H1 (cell line): Measurements from ENCODE around the gene TEX30. TPM values are rescaled to one million over a fixed set of nuclear protein-coding genes. Genes with fewer than 3 reads are reported as not detected.

Experiments used
- CTCF ChIA-PET: fragments of 300-600 bp; sonication (Branson Sonifier 250); formaldehyde crosslinking; loops from one replicate; lab custom pipeline; 2021; ENCODE audit not compliant: partially characterized antibody; lab: Charles Lee
- POLR2A ChIA-PET: fragments of 300-600 bp; sonication (Branson Sonifier 250); formaldehyde crosslinking; loops from one replicate; lab custom pipeline; 2021; ENCODE audit warnings: inconsistent platforms; ENCODE audit not compliant: partially characterized antibody; lab: Charles Lee
- DNase-seq, 2 experiments: peaks; one replicate each; pipeline versions ENCODE4 v3.0.0 to v3.0.0-alpha.2; 2010 to 2022; ENCODE audit warnings: low spot score in 2 of 2, low read depth in 1 of 2, mixed read lengths in 1 of 2
- FAIRE-seq: peaks from 2 replicates; lab custom pipeline; 2011; peaks lifted over from hg19 to GRCh38; lab: Jason Lieb, UNC
- H2AFZ ChIP-seq: 2 replicates; pipeline ENCODE4 v1.8.1; 2012; ENCODE audit warnings: low read length, inconsistent platforms
- H2AK5ac ChIP-seq: 2 replicates; pipeline ENCODE4 v1.6.1; 2013; ENCODE audit warnings: low read depth, low read length
- H2BK120ac ChIP-seq: replicated peaks from 2 replicates; pipeline ENCODE3; 2013; ENCODE audit warnings: low read depth, low read length, inconsistent platforms
- H2BK12ac ChIP-seq: 2 replicates; pipeline ENCODE4 v1.6.1; 2013; ENCODE audit warnings: low read depth, low read length
- H2BK15ac ChIP-seq: 2 replicates; pipeline ENCODE4 v1.6.1; 2013; ENCODE audit warnings: low read length
- H2BK20ac ChIP-seq: 2 replicates; pipeline ENCODE4 v1.6.1; 2013; ENCODE audit warnings: low read length
- H2BK5ac ChIP-seq: 2 replicates; pipeline ENCODE4 v1.6.1; 2013; ENCODE audit warnings: low read depth, low read length
- H3K14ac ChIP-seq: 2 replicates; pipeline ENCODE4 v1.6.1; 2013; ENCODE audit warnings: inconsistent platforms; ENCODE audit not compliant: insufficient read length
- H3K18ac ChIP-seq: 2 replicates; pipeline ENCODE4 v1.6.1; 2013; ENCODE audit warnings: low read length; ENCODE audit errors: extremely low read depth
- H3K23ac ChIP-seq: 2 replicates; pipeline ENCODE4 v1.6.1; 2013; ENCODE audit warnings: inconsistent platforms; ENCODE audit not compliant: insufficient read length
- H3K23me2 ChIP-seq: 2 replicates; pipeline ENCODE4 v1.6.1; 2013; ENCODE audit warnings: low read depth, low read length
- H3K27ac ChIP-seq: 2 replicates; pipeline ENCODE4 v1.6.1; 2011; ENCODE audit warnings: low read depth, low read length, inconsistent platforms
- H3K27me3 ChIP-seq, 4 experiments: replicated peaks in 1 of 4; 1 replicate in 1 of 4; 2 replicates in 3 of 4; pipeline versions ENCODE4 v1.6.1 to v1.8.1; 2011 to 2013; ENCODE audit warnings: low read length in 3 of 4, mild to moderate bottlenecking in 3 of 4, inconsistent platforms in 2 of 4, mixed read lengths in 2 of 4, moderate library complexity in 1 of 4; ENCODE audit not compliant: control insufficient read depth in 3 of 4, insufficient read depth in 3 of 4; ENCODE audit errors: extremely low read depth in 1 of 4
- H3K36me3 ChIP-seq, 4 experiments: 2 replicates each; pipeline versions ENCODE4 v1.6.1 to v1.8.1; 2011 to 2013; ENCODE audit warnings: mild to moderate bottlenecking in 4 of 4, low read length in 3 of 4, moderate library complexity in 2 of 4, control low read depth in 1 of 4, inconsistent platforms in 1 of 4; ENCODE audit not compliant: insufficient read depth in 4 of 4, control insufficient read depth in 2 of 4
- H3K4ac ChIP-seq: replicated peaks from 2 replicates; pipeline ENCODE3; 2013; ENCODE audit warnings: low read length, low read depth, mixed read lengths, inconsistent platforms; ENCODE audit not compliant: insufficient read length
- H3K4me1 ChIP-seq, 4 experiments: replicated peaks in 1 of 4; 1 replicate in 1 of 4; 2 replicates in 3 of 4; pipeline versions ENCODE4 v1.6.1 to v1.8.1; 2011 to 2013; ENCODE audit warnings: low read length in 3 of 4, inconsistent platforms in 2 of 4, mixed read lengths in 1 of 4; ENCODE audit not compliant: insufficient read depth in 4 of 4, control insufficient read depth in 3 of 4
- H3K4me2 ChIP-seq, 2 experiments: 2 replicates each; pipeline versions ENCODE4 v1.6.1 to v1.8.1; 2011 to 2013; ENCODE audit warnings: low read depth in 2 of 2, low read length in 2 of 2, control low read depth in 1 of 2, inconsistent platforms in 1 of 2, mild to moderate bottlenecking in 1 of 2; ENCODE audit not compliant: insufficient read depth in 1 of 2
- H3K4me3 ChIP-seq, 4 experiments: fragments of 200-600, 300-600 bp in 1 of 4; sonication (generic), shearing (Covaris generic), sonication (Bioruptor Twin) in 1 of 4; 2 replicates each; pipeline versions ENCODE4 v1.5.1 to v1.8.1; 2011 to 2016; ENCODE audit warnings: low read length in 4 of 4, low read depth in 3 of 4, control low read depth in 2 of 4, inconsistent platforms in 2 of 4, mild to moderate bottlenecking in 2 of 4, mixed read lengths in 1 of 4, moderate library complexity in 1 of 4; ENCODE audit not compliant: insufficient read depth in 2 of 4; ENCODE audit errors: extremely low read depth in 1 of 4
- H3K56ac ChIP-seq: replicated peaks from 2 replicates; pipeline ENCODE3; 2013; ENCODE audit warnings: low read depth, mild to moderate bottlenecking, mixed read lengths, low read length, inconsistent platforms; ENCODE audit not compliant: insufficient read length
- H3K79me1 ChIP-seq: 2 replicates; pipeline ENCODE4 v1.6.1; 2013; ENCODE audit warnings: low read depth, low read length, control low read depth
- H3K79me2 ChIP-seq, 2 experiments: 2 replicates each; pipeline versions ENCODE4 v1.6.1 to v1.8.1; 2012 to 2013; ENCODE audit warnings: low read length in 2 of 2, mild to moderate bottlenecking in 2 of 2, inconsistent platforms in 1 of 2; ENCODE audit not compliant: insufficient read depth in 2 of 2, control insufficient read depth in 1 of 2
- H3K9ac ChIP-seq, 4 experiments: replicated peaks in 1 of 4; 1 replicate in 1 of 4; 2 replicates in 3 of 4; pipeline versions ENCODE4 v1.6.1 to v1.8.1; 2011 to 2013; ENCODE audit warnings: low read depth in 3 of 4, low read length in 3 of 4, control low read depth in 2 of 4, mild to moderate bottlenecking in 2 of 4, moderate library complexity in 2 of 4, inconsistent platforms in 1 of 4; ENCODE audit errors: extremely low read depth in 1 of 4
- H3K9me3 ChIP-seq, 2 experiments: 2 replicates each; pipeline versions ENCODE4 v1.6.1 to v1.8.1; 2012 to 2013; ENCODE audit warnings: mild to moderate bottlenecking in 2 of 2, moderate library complexity in 2 of 2, control low read depth in 1 of 2, inconsistent platforms in 1 of 2, low read depth in 1 of 2, low read length in 1 of 2, mixed read lengths in 1 of 2; ENCODE audit not compliant: insufficient read depth in 2 of 2
- H4K20me1 ChIP-seq, 2 experiments: replicated peaks in 1 of 2; 2 replicates each; pipeline versions ENCODE3 to v1.8.1; 2011 to 2013; ENCODE audit warnings: inconsistent platforms in 2 of 2, low read length in 2 of 2, mild to moderate bottlenecking in 1 of 2; ENCODE audit not compliant: insufficient read depth in 2 of 2, control insufficient read depth in 1 of 2
- H4K5ac ChIP-seq: 2 replicates; pipeline ENCODE4 v1.6.1; 2013; ENCODE audit warnings: low read length, low read depth, mixed read lengths, inconsistent platforms; ENCODE audit not compliant: insufficient read length
- H4K8ac ChIP-seq: 2 replicates; pipeline ENCODE4 v1.8.0; 2013; ENCODE audit warnings: mild to moderate bottlenecking, moderate library complexity, low read length, inconsistent platforms; ENCODE audit not compliant: insufficient read depth; ENCODE audit errors: extremely low read depth
- H4K91ac ChIP-seq: replicated peaks from 2 replicates; pipeline ENCODE3; 2013; ENCODE audit warnings: low read length, mixed read lengths, inconsistent platforms; ENCODE audit not compliant: insufficient read length
- CBX5 ChIP-seq: fragments of 300-800, 300-1000 bp; sonication (generic); IDR thresholded peaks from 2 replicates; pipeline ENCODE4 v1.7.1; 2016; ENCODE audit warnings: antibody characterized with exemption, low read length, low read depth
- CBX8 ChIP-seq: fragments of 300-800, 300-1000 bp; sonication (generic); IDR thresholded peaks from 2 replicates; pipeline ENCODE4 v1.7.1; 2016; ENCODE audit warnings: low read depth, low read length, borderline replicate concordance
- CHD1 ChIP-seq: IDR thresholded peaks from 2 replicates; pipeline ENCODE4 v1.6.1; 2012; ENCODE audit warnings: low read depth, low read length, improper control_type of control experiment
- CTBP2 ChIP-seq: IDR thresholded peaks from 2 replicates; pipeline ENCODE4 v1.7.0; 2011; ENCODE audit warnings: borderline replicate concordance, mild to moderate bottlenecking, moderate library complexity, mixed read lengths, low read length; ENCODE audit not compliant: insufficient read depth, insufficient read length
- EGR1 ChIP-seq: IDR thresholded peaks from 2 replicates; pipeline ENCODE4 v1.6.1; 2011; ENCODE audit warnings: low read depth, low read length, borderline replicate concordance
- EP300 ChIP-seq, 2 experiments: IDR thresholded peaks; 1 replicate in 1 of 2; 2 replicates in 1 of 2; pipeline ENCODE4 v1.6.1; 2011 to 2012; ENCODE audit warnings: low read depth in 2 of 2, low read length in 2 of 2, mild to moderate bottlenecking in 2 of 2, borderline replicate concordance in 1 of 2, inconsistent platforms in 1 of 2, moderate library complexity in 1 of 2
- GTF2F1 ChIP-seq: IDR thresholded peaks from 2 replicates; pipeline ENCODE4 v1.6.1; 2012; ENCODE audit warnings: low read depth, low read length, improper control_type of control experiment, borderline replicate concordance
- MAX ChIP-seq: IDR thresholded peaks from 2 replicates; pipeline ENCODE4 v1.6.1; 2012; ENCODE audit warnings: inconsistent platforms
- POLR2A ChIP-seq, 2 experiments: IDR thresholded peaks; 1 replicate in 1 of 2; 2 replicates in 1 of 2; pipeline ENCODE4 v1.6.1; 2011; ENCODE audit warnings: low read depth in 2 of 2, low read length in 2 of 2, mild to moderate bottlenecking in 2 of 2; ENCODE audit errors: control extremely low read depth in 1 of 2
- POLR2AphosphoS5 ChIP-seq: IDR thresholded peaks from 2 replicates; pipeline ENCODE4 v1.6.1; 2011; ENCODE audit warnings: low read depth, low read length
- SAP30 ChIP-seq: fragments of 300-600 bp; sonication (generic); IDR thresholded peaks from 2 replicates; pipeline ENCODE4 v1.7.1; 2012; ENCODE audit warnings: low read length, moderate library complexity, mild to moderate bottlenecking, inconsistent platforms; ENCODE audit not compliant: insufficient read depth, insufficient replicate concordance
- TEAD4 ChIP-seq: IDR thresholded peaks from 2 replicates; pipeline ENCODE4 v1.6.1; 2012; ENCODE audit warnings: low read depth, low read length, inconsistent platforms, mixed read lengths
- WGBS, 2 experiments: shearing (Covaris generic) in 1 of 2; methylation state at CpG; one replicate each; pipeline versions ENCODE4 v1.1.6 to v1.1.7; 2013 to 2015; ENCODE audit warnings: low lambda C conversion rate in 2 of 2, mixed read lengths in 2 of 2, inconsistent platforms in 1 of 2, low coverage in 1 of 2, missing lambda C conversion rate in 1 of 2; ENCODE audit not compliant: insufficient replicate concordance in 2 of 2, insufficient coverage in 1 of 2, insufficient read length in 1 of 2; ENCODE audit errors: extremely low coverage in 1 of 2, missing lambda C conversion rate in 1 of 2; 5-methylcytosine and 5-hydroxymethylcytosine counted together
- polyA plus RNA-seq, 7 experiments: library from polyadenylated mRNA; depleted of rRNA in 3 of 7; stranded (reverse) in 5 of 7; unstranded in 2 of 7; fragments of >200 nt in 5 of 7; fragments of 200-250 nt in 2 of 7; gene quantifications; 1 replicate in 5 of 7; 2 replicates in 1 of 7; 4 replicates in 1 of 7; pipeline versions ENCODE4 v1.2.1 to v1.2.3, GENCODE V29; 2011 to 2013; ENCODE audit warnings: missing spikeins in 2 of 7, mixed read lengths in 2 of 7
- total RNA-seq: library from RNA; stranded (reverse); fragmentation: NEBNext Ultra II Directional; extraction: Animal tissue kit (Norgen Biotek cat#: 25700); gene quantifications from 2 replicates; pipeline ENCODE4 v1.2.1, GENCODE V29; 2021
- TF ChIP-seq, protein P1 (sequence below): IDR thresholded peaks from 2 replicates; pipeline ENCODE4 v1.6.1; 2012; ENCODE audit warnings: low read length, inconsistent platforms

Gene TEX30
- total and polyA plus RNA-seq, 2 of the 8 experiments (the other 6 are each of a cell fraction or from before 2014, with no cell fraction given): 6.5 to 10.3 TPM

- Histone ChIP-seq H2AFZ (no peak overlapping the region), H3K4ac (no peak overlapping the region), H2AK5ac (no peak overlapping the region), H3K79me2 (no peaks in the 10 kb centered on the region), H4K5ac (no peak overlapping the region), H3K4me1 (no peaks in the 10 kb centered on the region), H2BK15ac (no peak overlapping the region), H4K91ac (no peak overlapping the region), H4K20me1 (no peaks in the 10 kb centered on the region), H3K4me3 (no peak overlapping the region), H3K79me1 (no peaks in the 10 kb centered on the region), H3K56ac (no peak overlapping the region), H3K27ac (no peak overlapping the region), H2BK20ac (no peak overlapping the region), H2BK12ac (no peak overlapping the region), H3K9ac (no peak overlapping the region), H3K18ac (no peak overlapping the region), H3K4me2 (no peak overlapping the region), H3K23ac (no peak overlapping the region), H3K9me3 (no peaks in the 10 kb centered on the region), H2BK5ac (no peak overlapping the region), H4K8ac (no peak overlapping the region), H3K36me3 (no peaks in the 10 kb centered on the region), H3K27me3 (no peaks in the 10 kb centered on the region), H2BK120ac (no peak overlapping the region), H3K14ac (no peak overlapping the region), H3K23me2 (no peaks in the 10 kb centered on the region)
- WGBS, 2 experiments: 87% methylated on average over 3 of the region's 3 CpGs; no CpG with 5 or more reads in 1 of the 2 experiments
- FAIRE-seq: no peak
- DNase-seq: no peak
- CTCF ChIA-PET: no interaction called here
- POLR2A ChIA-PET: no interaction called here
- no peak for TF ChIP-seq POLR2AphosphoS5
- no peak for TF ChIP-seq POLR2A (IDR thresholded peaks at IDR 0.05; ENCODE audit: control extremely low read depth in 1 of 2, low read depth in 2 of 2, low read length in 2 of 2)
- TF ChIP-seq TEAD4: no peak
- no peak for TF ChIP-seq SAP30
- no peak for TF ChIP-seq CTBP2
- no peak for TF ChIP-seq EGR1
- no peak for TF ChIP-seq CBX5
- TF ChIP-seq, protein P1, sequence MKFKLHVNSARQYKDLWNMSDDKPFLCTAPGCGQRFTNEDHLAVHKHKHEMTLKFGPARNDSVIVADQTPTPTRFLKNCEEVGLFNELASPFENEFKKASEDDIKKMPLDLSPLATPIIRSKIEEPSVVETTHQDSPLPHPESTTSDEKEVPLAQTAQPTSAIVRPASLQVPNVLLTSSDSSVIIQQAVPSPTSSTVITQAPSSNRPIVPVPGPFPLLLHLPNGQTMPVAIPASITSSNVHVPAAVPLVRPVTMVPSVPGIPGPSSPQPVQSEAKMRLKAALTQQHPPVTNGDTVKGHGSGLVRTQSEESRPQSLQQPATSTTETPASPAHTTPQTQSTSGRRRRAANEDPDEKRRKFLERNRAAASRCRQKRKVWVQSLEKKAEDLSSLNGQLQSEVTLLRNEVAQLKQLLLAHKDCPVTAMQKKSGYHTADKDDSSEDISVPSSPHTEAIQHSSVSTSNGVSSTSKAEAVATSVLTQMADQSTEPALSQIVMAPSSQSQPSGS: no peak
- TF ChIP-seq MAX: no peak
- no peak for TF ChIP-seq GTF2F1
- no peak for TF ChIP-seq CBX8
- no peak for TF ChIP-seq CHD1
- no peak for TF ChIP-seq EP300 (IDR thresholded peaks at IDR 0.05; ENCODE audit: borderline replicate concordance in 1 of 2, low read depth in 2 of 2, low read length in 2 of 2)
Measured at GRCh38 chr13:102807699-102808098, 34.1 kb upstream of the TEX30 start.
